CD4-positive, alpha-beta T cell treated with Interleukin-17A for 1 hour (primary cell): Measurements from ENCODE around the gene UHRF1.

Experiments used
- DNase-seq: peaks from one replicate; pipeline ENCODE4 v3.0.0-alpha.2; 2020

Gene UHRF1

GRCh38 chr19:4902796-4903195, 6.5 kb upstream of the UHRF1 start, which contains the start of gene ARRDC5:
Gene ARRDC5 (minus strand): TSS chr19:4902896. CDS start chr19:4902825, 71 bp downstream.
- DNase-seq, result no peak

GRCh38 chr19:4904481-4904880, 4.8 kb upstream of the UHRF1 start:
- DNase-seq, result no peak

- DNase-seq, result no peak
Measured at GRCh38 chr19:4906963-4907362, 2.3 kb upstream of the UHRF1 start.

- no peak for DNase-seq
Measured at GRCh38 chr19:4908360-4908759, 941 bp upstream of the UHRF1 start.

- no peak for DNase-seq
Measured at GRCh38 chr19:4908781-4909155, 533 bp upstream of the UHRF1 start.

- DNase-seq, result peak; percentile 93
Measured at GRCh38 chr19:4909897-4910593, 744 bp downstream of the UHRF1 start.

- peak; percentile 37 for DNase-seq
Measured at GRCh38 chr19:4910594-4911281, 1.4 kb downstream of the UHRF1 start.

- no peak for DNase-seq
Measured at GRCh38 chr19:4911314-4911713, 2.0 kb downstream of the UHRF1 start.

- peak; percentile 79 for DNase-seq
Measured at GRCh38 chr19:4911786-4912672, 2.7 kb downstream of the UHRF1 start.

GRCh38 chr19:4913996-4914735, 4.9 kb downstream of the UHRF1 start:
- DNase-seq, result peak; percentile 67

GRCh38 chr19:4914736-4915501, 5.6 kb downstream of the UHRF1 start:
- peak; percentile 81 for DNase-seq

- DNase-seq, result peak; percentile 56
Measured at GRCh38 chr19:4916292-4917082, 7.2 kb downstream of the UHRF1 start.

- DNase-seq, result no peak
Measured at GRCh38 chr19:4922530-4923275, 13.4 kb downstream of the UHRF1 start.

- DNase-seq, result no peak
Measured at GRCh38 chr19:4923276-4923747, 14.0 kb downstream of the UHRF1 start.

GRCh38 chr19:4929186-4929585, 19.9 kb downstream of the UHRF1 start:
- DNase-seq, result no peak

- DNase-seq, result no peak
Measured at GRCh38 chr19:4930664-4931063, 21.4 kb downstream of the UHRF1 start.

GRCh38 chr19:4932711-4933110, 23.4 kb downstream of the UHRF1 start:
- no peak for DNase-seq

GRCh38 chr19:4933528-4933927, 24.2 kb downstream of the UHRF1 start:
- DNase-seq, result no peak

- DNase-seq, result no peak
Measured at GRCh38 chr19:4935444-4935843, 26.1 kb downstream of the UHRF1 start.

GRCh38 chr19:4937060-4937459, 27.8 kb downstream of the UHRF1 start:
- DNase-seq, result no peak
